ENCODE data around the gene LRRIQ3.

- no peak for TF ChIP-seq CTCF (conservative IDR thresholded peaks at IDR 0.05; ENCODE audit: low read depth, low read length)
- no peak for TF ChIP-seq POLR2A (IDR thresholded peaks at IDR 0.05; ENCODE audit: low read depth, low read length)
- TF ChIP-seq RFX5 (IDR thresholded peaks at IDR 0.05; ENCODE audit: low read depth, low read length), result no peak
- no peak for TF ChIP-seq MAZ (IDR thresholded peaks at IDR 0.05; ENCODE audit: borderline replicate concordance, low read depth, low read length)
- no peak for TF ChIP-seq RAD21 (IDR thresholded peaks at IDR 0.05; ENCODE audit: low read length)
- no peak for TF ChIP-seq BHLHE40 (IDR thresholded peaks at IDR 0.05; ENCODE audit: low read depth, low read length)
- no peak for TF ChIP-seq ELK1 (IDR thresholded peaks at IDR 0.05; ENCODE audit: borderline replicate concordance, low read depth, low read length)
- TF ChIP-seq RCOR1 (IDR thresholded peaks at IDR 0.05; ENCODE audit: insufficient replicate concordance, low read length), result no peak
- no peak for TF ChIP-seq USF2 (IDR thresholded peaks at IDR 0.05; ENCODE audit: low read depth, low read length)
- TF ChIP-seq MXI1 (IDR thresholded peaks at IDR 0.05; ENCODE audit: borderline replicate concordance, low read depth, low read length), result no peak
- TF ChIP-seq CEBPB (IDR thresholded peaks at IDR 0.05; ENCODE audit: low read depth, low read length), result no peak
- no peak for TF ChIP-seq NFE2L2 (IDR thresholded peaks at IDR 0.05; ENCODE audit: low read depth, low read length)
- TF ChIP-seq CHD1 (IDR thresholded peaks at IDR 0.05; ENCODE audit: low read depth, low read length), result no peak
Observed at GRCh38 chr1:74145086-74145485, 52.9 kb downstream of the LRRIQ3 start.
